HG02852 (cell line): Measurements from ENCODE around the gene COPS3.

ENCODE experiments used
- ATAC-seq: cut with Tn5 transposase; IDR thresholded peaks from one replicate; pipeline ENCODE4 v1.9.1; 2021; ENCODE audit warnings: mild to moderate bottlenecking, moderate library complexity; ENCODE audit not compliant: unreplicated experiment

The COPS3 gene

GRCh38 chr17:17221329-17221728 is 59.7 kb downstream of the COPS3 start:
- ATAC-seq, result no peak

DNA sequence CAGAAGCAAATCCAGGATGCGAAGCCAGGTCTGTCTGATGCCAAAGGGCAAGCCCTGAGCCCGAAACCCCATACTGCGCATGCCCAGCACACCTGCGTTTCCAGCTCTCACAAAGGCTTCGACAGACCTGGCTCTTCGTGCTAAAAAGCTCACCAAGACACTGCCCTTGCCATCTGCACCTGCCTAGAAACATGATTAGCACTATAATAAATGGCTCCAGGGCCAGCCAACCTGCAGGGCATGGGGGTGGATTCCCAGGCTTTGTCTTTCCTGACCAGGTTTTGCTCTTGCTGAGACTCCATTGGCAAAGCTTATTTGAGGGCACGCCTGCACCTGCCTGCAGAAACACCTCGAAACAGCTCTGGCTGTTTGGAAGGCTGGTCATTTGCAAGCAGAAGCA is 60.5 kb downstream of the COPS3 start:
- no peak for ATAC-seq

GRCh38 chr17:17217995-17218394 is 63.1 kb downstream of the COPS3 start:
- ATAC-seq, result no peak

GRCh38 chr17:17216776-17217175 is 64.3 kb downstream of the COPS3 start:
- ATAC-seq, result no peak

- no peak for ATAC-seq
These were observed 64.8 kb downstream of the COPS3 start for GRCh38 chr17:17216236-17216635.

- ATAC-seq, result no peak
These were observed 65.5 kb downstream of the COPS3 start for GRCh38 chr17:17215575-17215974.

GRCh38 chr17:17214646-17215436 is 66.2 kb downstream of the COPS3 start:
- ATAC-seq, result no peak

DNA sequence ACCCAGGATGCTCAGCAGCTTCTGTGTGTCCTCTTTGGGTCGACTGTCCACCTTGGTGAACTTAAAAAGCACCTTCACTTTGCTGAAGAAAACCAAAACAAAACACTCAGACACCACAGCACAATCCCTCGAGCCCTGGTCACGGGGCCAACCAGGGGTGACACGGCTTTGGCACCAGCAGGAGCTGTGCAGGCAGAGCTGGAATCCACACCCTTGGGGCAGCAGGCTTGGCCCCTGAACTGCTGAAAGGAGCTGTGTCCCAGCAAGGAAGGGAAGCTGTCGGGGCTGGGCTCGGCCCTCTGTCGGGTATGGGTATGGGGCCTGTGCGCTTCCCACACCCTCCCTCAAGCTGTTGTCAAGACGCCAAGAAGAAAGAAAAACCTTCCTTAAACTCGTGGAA is 67.3 kb downstream of the COPS3 start:
- no peak for ATAC-seq

- no peak for ATAC-seq
These were observed 73.0 kb downstream of the COPS3 start for GRCh38 chr17:17207998-17208397.

DNA sequence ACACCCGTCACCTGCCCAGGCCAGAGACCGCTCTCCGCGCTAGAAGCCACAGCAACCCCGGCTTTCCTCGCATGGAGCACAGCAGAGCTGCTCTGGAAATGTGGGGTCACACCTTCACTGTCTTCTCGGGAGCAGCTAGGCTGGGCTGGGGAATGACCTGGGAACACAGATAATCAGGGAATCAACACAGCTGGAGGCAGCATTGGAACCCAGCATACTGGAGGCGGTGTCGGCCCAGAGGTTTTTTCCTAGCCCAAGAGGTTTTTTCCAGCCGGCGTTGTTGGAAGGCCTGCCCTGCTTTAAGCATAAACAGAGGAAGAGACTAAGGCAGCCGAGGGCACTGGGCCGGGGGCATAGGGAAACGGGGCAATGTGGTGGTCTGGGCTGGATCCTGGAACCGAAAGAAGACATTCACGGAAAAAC is 74.1 kb downstream of the COPS3 start:
- no peak for ATAC-seq

DNA sequence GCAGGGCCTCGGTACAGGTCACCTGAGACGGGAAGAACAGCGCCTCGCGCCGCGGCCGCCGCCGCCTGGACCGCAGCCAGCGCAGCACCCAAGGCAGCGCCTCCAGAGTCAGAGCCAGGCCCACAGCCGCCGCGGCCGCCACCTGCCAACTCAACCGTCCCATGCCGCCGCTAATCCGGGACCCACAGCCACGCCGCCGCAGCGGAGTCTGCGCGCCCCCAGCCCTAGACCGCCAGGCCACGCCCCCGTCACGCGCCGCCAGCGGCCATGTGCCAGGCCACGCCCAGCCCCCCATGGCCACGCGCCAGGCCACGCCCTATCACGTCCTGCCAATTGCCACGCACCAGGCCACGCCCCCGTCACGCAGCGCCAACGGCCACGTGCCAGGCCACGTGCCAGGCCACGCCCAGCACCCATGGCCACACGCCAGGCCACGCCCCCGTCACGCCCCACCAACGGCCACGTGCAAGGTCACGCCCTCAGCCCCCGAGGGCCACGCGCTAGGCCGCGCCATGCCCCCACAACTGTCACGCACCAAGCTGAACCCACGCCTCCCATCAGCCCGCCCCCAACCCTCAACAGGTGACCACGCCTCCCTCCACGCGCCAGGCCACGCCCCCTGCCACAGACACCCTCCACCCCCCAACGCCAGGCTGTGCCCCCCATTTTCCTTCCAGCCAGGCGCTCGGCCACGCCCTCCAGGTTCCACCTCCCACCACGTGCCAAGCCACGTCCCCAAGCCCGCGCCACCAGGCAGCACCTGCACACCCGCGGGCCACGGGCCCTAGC is 74.7 kb downstream of the COPS3 start, which contains the start of gene PLD6:
TSS of gene PLD6 (minus strand) at position 210 of the 789 bp plus-strand sequence. CDS start at position 163, 47 bp downstream.
- ATAC-seq, result peak; percentile 62

DNA sequence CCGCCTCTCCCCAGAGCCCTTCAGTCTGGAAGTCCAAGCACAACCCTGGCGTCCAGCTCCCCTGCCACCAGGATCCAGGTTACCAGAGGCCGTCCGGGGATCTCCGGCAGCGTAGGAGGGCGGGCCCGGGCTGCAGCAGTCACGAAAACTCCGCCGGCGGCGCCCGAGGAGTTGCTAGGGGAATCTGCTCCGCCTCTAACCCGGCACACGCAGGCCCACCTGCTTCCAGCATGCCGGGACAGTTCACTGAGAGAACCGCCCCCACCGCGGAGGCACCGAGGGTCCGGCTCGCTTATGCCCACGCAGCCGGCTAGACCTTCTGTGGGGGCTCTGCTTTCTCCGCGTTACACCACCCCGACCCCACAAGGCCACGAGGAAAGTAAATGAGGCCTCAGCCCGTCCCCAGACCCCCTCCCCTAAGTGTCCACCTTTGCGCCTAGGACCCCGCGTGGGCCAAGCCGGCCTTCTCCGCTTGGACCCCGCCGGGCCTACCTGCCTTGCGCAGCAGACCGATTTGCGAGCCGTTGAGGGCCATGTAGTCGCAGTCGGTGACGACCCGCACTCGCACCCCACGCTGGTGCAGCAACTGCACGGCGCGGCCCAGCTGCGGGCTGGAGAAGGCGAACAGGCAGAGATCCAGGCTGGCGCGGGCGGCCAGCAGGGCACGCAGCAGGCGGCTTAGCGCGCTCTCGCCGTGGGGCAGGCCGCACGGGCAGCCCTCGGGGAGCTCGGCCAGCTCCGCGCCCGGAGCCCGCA is 75.5 kb downstream of the COPS3 start:
- peak; percentile 46 for ATAC-seq

DNA sequence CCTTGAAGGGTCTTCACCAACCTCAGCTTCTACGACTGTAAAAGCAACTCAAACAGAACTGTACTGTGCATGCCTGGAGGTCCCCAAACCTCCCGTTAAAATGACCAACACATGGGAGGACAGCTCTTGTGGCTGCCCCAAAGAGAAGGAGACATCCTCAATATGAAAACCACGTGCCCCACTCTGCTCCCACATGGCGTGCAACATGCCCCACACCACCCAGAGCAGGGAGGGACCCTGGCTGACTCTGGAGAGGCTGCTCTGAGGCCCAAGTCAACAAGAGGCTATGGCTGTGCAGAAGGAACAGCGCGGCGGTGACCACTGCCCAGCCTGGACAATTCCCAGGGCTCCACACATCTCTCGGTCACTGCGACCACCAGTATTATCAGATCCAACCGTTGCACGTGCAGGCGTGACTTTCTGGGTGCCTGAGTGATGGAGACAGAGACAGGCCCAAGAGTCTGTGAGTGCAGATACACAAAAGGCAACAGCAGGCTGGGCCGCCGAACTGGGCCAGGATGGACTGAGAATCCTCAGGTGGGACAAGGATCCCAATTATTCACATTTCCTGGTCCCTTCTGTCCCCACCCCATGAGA is 76.3 kb downstream of the COPS3 start:
- no peak for ATAC-seq

- ATAC-seq, result no peak
These were observed 76.9 kb downstream of the COPS3 start for GRCh38 chr17:17204041-17204591.

DNA sequence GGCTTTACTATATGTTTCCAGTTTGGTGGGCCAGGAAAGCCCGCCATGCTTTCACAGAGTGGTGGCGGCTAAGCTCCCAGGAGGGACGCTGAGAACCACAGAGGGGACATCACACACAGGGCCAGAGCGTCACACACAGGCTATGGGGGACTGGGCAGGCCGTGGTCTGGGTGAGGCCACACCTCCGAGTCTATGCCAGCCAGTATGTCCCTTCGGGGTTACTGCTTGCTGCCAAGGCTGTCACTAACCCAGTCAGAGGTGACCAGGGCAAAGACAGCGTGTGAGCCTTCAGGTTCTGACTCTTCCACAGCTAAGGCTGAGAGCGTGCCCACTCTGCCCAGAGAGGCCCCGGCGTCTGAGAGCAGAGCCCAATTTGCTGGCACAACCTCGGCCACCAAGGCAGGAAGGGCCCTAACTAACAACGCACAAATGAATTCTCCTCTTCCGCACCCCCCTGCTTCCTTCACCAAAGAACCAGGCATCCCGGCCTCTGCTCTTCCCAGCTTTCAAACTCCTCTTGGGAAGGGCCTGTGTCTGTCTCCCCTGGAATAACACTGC is 77.8 kb downstream of the COPS3 start:
- no peak for ATAC-seq

DNA sequence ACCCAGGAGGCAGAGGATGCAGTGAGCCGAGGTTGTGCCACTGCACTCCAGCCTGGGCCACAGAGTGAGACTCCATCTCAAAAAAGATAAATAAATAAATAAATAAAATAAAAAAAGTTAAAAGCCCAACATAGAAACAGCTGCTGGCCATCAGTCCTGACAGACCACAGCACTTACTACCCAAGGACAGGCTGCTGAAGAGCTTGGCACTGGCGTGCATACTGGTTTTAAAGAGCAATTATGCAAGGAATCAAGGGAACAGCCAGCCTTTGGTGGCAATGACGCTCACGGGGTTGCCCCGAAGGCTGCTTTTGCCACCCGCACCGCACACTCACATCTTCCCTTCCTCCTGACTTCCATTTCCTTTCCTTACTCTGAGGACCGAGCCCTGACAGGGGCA is 79.1 kb downstream of the COPS3 start:
- ATAC-seq, result no peak

GRCh38 chr17:17201271-17201670 is 79.8 kb downstream of the COPS3 start:
- no peak for ATAC-seq

GRCh38 chr17:17200831-17201230 is 80.2 kb downstream of the COPS3 start:
- no peak for ATAC-seq

DNA sequence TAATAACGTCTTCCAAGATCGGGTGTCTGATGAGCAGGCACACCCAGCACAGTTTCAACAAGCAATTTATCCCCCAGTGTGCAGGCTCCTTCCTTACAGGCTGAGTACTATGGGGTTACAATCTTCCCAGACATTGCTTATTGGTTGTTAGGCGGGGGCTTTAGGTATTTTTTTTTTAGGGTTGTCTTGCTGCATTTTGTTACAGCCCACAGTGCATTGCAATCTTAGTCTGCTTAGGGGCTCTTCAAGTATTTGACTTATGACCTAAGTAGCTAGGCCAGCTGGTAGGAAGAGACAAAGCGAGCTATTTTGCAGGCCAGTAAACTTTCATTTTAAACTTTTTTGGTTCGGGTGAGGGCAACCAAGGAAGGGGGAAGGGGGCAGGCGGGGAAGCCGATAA is 80.7 kb downstream of the COPS3 start:
- no peak for ATAC-seq

GRCh38 chr17:17198281-17198680 is 82.8 kb downstream of the COPS3 start:
- ATAC-seq, result no peak
